B cell (primary cell): ENCODE data around the gene RAB11B. TPM values are rescaled to one million over a fixed set of nuclear protein-coding genes. Genes with fewer than 3 reads are reported as not detected.

ENCODE experiments used
- ATAC-seq: fragments of 200-7000 bp; cut with Tn5 transposase; one replicate; pipeline ENCODE4 v1.10.0; 2021; ENCODE audit warnings: low read depth, mild to moderate bottlenecking, moderate number of reproducible peaks, moderate library complexity
- CTCF ChIA-PET: fragments of 350-600 bp; sonication (Branson Sonifier 250); formaldehyde crosslinking; loops from one replicate; lab custom pipeline; 2021; ENCODE audit warnings: antibody characterized with exemption, inconsistent platforms; lab: Charles Lee
- POLR2A ChIA-PET: fragments of 350-600 bp; sonication (Branson Sonifier 250); formaldehyde crosslinking; loops from one replicate; lab custom pipeline; 2021; ENCODE audit warnings: antibody characterized with exemption; lab: Charles Lee
- DNase-seq: peaks from one replicate; pipeline ENCODE4 v3.0.0; 2013
- H2AFZ ChIP-seq: 2 replicates; pipeline ENCODE4 v1.6.1; 2012; ENCODE audit warnings: mild to moderate bottlenecking, low read depth, low read length; ENCODE audit not compliant: insufficient read depth, poor library complexity, severe bottlenecking
- H3K27ac ChIP-seq, 2 donors: 1 replicate in 1 of 2; 2 replicates in 1 of 2; pipeline ENCODE4 v1.5.1; 2012 to 2013; ENCODE audit warnings: low read length in 2 of 2, mild to moderate bottlenecking in 2 of 2, moderate library complexity in 1 of 2
- H3K27me3 ChIP-seq, 4 experiments: fragments of 200-600 bp in 1 of 4; sonication (generic) in 1 of 4; replicated peaks in 1 of 4; 1 replicate in 2 of 4; 2 replicates in 2 of 4; pipeline versions ENCODE4 v1.6.1 to v1.7.0; 2013 to 2016; ENCODE audit warnings: low read length in 3 of 4, mild to moderate bottlenecking in 2 of 4, mixed read lengths in 1 of 4, moderate library complexity in 1 of 4; ENCODE audit not compliant: insufficient read depth in 4 of 4, control insufficient read depth in 3 of 4; ENCODE audit errors: control extremely low read depth in 1 of 4
- H3K36me3 ChIP-seq, 2 experiments: replicated peaks in 1 of 2; 1 replicate in 1 of 2; 2 replicates in 1 of 2; pipeline versions ENCODE4 v1.6.1 to v1.7.1; 2013; ENCODE audit warnings: low read length in 1 of 2; ENCODE audit not compliant: insufficient read depth in 2 of 2, control insufficient read depth in 1 of 2; ENCODE audit errors: control extremely low read depth in 1 of 2, extremely low read depth in 1 of 2
- H3K4me1 ChIP-seq, 2 donors: fragments of 200-600 bp in 1 of 2; sonication (generic) in 1 of 2; 1 replicate in 1 of 2; 2 replicates in 1 of 2; pipeline versions ENCODE4 v1.5.1 to v1.6.1; 2013 to 2017; ENCODE audit warnings: low read length in 2 of 2; ENCODE audit not compliant: control insufficient read depth in 2 of 2, insufficient read depth in 2 of 2
- H3K4me2 ChIP-seq: replicated peaks from 2 replicates; pipeline ENCODE3; 2012; ENCODE audit warnings: mild to moderate bottlenecking, low read depth, low read length; ENCODE audit not compliant: poor library complexity, severe bottlenecking
- H3K4me3 ChIP-seq, 5 experiments: fragments of 200-600 bp in 1 of 5; sonication (generic) in 1 of 5; 1 replicate in 3 of 5; 2 replicates in 2 of 5; pipeline versions ENCODE4 v1.5.1 to v1.7.0; 2011 to 2016; ENCODE audit warnings: low read length in 4 of 5, mild to moderate bottlenecking in 4 of 5, low read depth in 2 of 5, control low read depth in 1 of 5, moderate library complexity in 1 of 5; ENCODE audit not compliant: insufficient read depth in 1 of 5; ENCODE audit errors: control extremely low read depth in 1 of 5, extremely low read depth in 1 of 5
- H3K79me2 ChIP-seq: fragments of 200-600 bp; sonication (generic); one replicate; pipeline ENCODE4 v1.6.0; 2016; ENCODE audit warnings: low read length; ENCODE audit not compliant: control insufficient read depth, insufficient read depth
- H3K9ac ChIP-seq: fragments of 200-600 bp; sonication (generic); 2 replicates; pipeline ENCODE4 v1.6.1; 2017; ENCODE audit warnings: mild to moderate bottlenecking, low read length, moderate library complexity
- H3K9me3 ChIP-seq, 3 donors: one replicate each; pipeline versions ENCODE4 v1.6.1 to v1.7.1; 2013; ENCODE audit warnings: low read length in 2 of 3; ENCODE audit not compliant: control insufficient read depth in 2 of 3, insufficient read depth in 1 of 3; ENCODE audit errors: control extremely low read depth in 1 of 3
- H4K20me1 ChIP-seq: 2 replicates; pipeline ENCODE4 v1.6.0; 2012; ENCODE audit warnings: mild to moderate bottlenecking, low read length; ENCODE audit not compliant: insufficient read depth, control insufficient read depth, poor library complexity, severe bottlenecking
- H3K27ac Mint-ChIP-seq: one replicate; pipeline ENCODE4 v1.8.0; 2021; ENCODE audit warnings: mixed read lengths
- H3K27me3 Mint-ChIP-seq: one replicate; pipeline ENCODE4 v1.8.0; 2021; ENCODE audit warnings: mixed read lengths
- H3K4me1 Mint-ChIP-seq: one replicate; pipeline ENCODE4 v1.8.0; 2021; ENCODE audit warnings: mixed read lengths
- H3K4me3 Mint-ChIP-seq: one replicate; pipeline ENCODE4 v1.8.0; 2021; ENCODE audit warnings: mixed read lengths
- H3K9me3 Mint-ChIP-seq: one replicate; pipeline ENCODE4 v1.8.0; 2022; ENCODE audit warnings: mixed read lengths; ENCODE audit not compliant: insufficient read depth
- EZH2 ChIP-seq: IDR thresholded peaks from 2 replicates; pipeline ENCODE4 v1.6.1; 2012; ENCODE audit warnings: borderline replicate concordance, low read depth, mild to moderate bottlenecking, moderate library complexity, low read length; ENCODE audit not compliant: insufficient read depth, poor library complexity, severe bottlenecking
- WGBS: methylation state at CpG from one replicate; pipeline ENCODE4 v1.1.5; 2013; ENCODE audit warnings: missing lambda C conversion rate; ENCODE audit not compliant: insufficient coverage; 5-methylcytosine and 5-hydroxymethylcytosine counted together
- intact Hi-C: fragments of 100-400 bp; cut with micrococcal nuclease; formaldehyde crosslinking; loops from one replicate; pipeline ENCODE4 v1.10.0; 2022
- polyA plus RNA-seq: library from polyadenylated mRNA; depleted of rRNA; stranded (reverse); fragments of >200 nt; gene quantifications from 2 replicates; pipeline ENCODE4 v1.2.3, GENCODE V29; 2012
- total RNA-seq, 2 donors: library from RNA; stranded (reverse); fragments of 120-200 nt in 1 of 2; gene quantifications; 1 replicate in 1 of 2; 2 replicates in 1 of 2; pipeline versions ENCODE4 v1.2.3 to v1.2.4, GENCODE V29; 2013 to 2022
- TF ChIP-seq, protein P1 (sequence below): fragments of 200-600 bp; IDR thresholded peaks from one replicate; pipeline ENCODE4 v1.8.0; 2022; ENCODE audit warnings: antibody characterized with exemption, mild to moderate bottlenecking

Gene RAB11B
- total and polyA plus RNA-seq, 2 donors (not counting 1 experiment from before 2014, with no cell fraction given): 130 to 165 TPM

DNA sequence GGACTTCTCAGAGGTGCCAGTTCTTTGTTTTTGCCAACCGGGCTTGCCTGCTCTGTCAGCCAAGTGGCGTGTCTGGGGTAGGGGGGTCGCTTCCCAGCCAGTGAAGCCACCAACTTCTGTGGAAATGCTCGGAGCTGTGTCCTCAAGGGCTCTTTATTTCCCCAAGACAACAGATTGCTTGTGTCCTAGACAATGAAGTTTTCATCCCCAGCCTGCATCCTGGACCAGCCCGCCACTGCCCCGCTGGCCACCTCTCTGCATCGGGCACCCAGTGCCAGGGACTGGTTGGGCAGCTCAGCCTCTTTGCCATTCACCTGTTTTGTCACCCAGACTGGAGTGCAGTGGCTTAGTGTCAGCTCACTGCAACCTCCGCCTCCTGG lies 3.7 kb downstream of the RAB11B start:
- H3K9me3 ChIP-seq: peaks cover 0 to 5% (median 0%) of the 10 kb centered on the region in 3 donors
- H3K4me2 ChIP-seq: no peak overlapping the region
- 98% methylated on average over 6 of the region's 8 CpGs for WGBS
- H3K27me3 ChIP-seq: no peaks in the 10 kb centered on the region
- H3K9ac ChIP-seq: no peak overlapping the region
- H4K20me1 ChIP-seq: peaks cover 78% of the 10 kb centered on the region
- no peak for DNase-seq
- TF ChIP-seq, protein P1, sequence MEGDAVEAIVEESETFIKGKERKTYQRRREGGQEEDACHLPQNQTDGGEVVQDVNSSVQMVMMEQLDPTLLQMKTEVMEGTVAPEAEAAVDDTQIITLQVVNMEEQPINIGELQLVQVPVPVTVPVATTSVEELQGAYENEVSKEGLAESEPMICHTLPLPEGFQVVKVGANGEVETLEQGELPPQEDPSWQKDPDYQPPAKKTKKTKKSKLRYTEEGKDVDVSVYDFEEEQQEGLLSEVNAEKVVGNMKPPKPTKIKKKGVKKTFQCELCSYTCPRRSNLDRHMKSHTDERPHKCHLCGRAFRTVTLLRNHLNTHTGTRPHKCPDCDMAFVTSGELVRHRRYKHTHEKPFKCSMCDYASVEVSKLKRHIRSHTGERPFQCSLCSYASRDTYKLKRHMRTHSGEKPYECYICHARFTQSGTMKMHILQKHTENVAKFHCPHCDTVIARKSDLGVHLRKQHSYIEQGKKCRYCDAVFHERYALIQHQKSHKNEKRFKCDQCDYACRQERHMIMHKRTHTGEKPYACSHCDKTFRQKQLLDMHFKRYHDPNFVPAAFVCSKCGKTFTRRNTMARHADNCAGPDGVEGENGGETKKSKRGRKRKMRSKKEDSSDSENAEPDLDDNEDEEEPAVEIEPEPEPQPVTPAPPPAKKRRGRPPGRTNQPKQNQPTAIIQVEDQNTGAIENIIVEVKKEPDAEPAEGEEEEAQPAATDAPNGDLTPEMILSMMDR: no peak
- TF ChIP-seq EZH2: no peak
- CTCF ChIA-PET: no interaction called here
- H3K9me3 Mint-ChIP-seq: no peaks in the 10 kb centered on the region
- intact Hi-C loops: loop anchor here (5.0 kb wide), 1 partner anchor 1423 kb away; the partner anchor contains the start of gene FBXL12
- H3K27ac Mint-ChIP-seq: no peak overlapping the region
- H3K79me2 ChIP-seq: peaks cover 83% of the 10 kb centered on the region
- ATAC-seq: no peak
- H3K4me1 ChIP-seq: peaks cover 10 to 20% of the 10 kb centered on the region in 2 donors
- no peak overlapping the region for H2AFZ ChIP-seq
- peaks cover 42% of the 10 kb centered on the region for H3K4me1 Mint-ChIP-seq
- no peak overlapping the region for H3K27ac ChIP-seq
- no peak overlapping the region for H3K4me3 Mint-ChIP-seq
- no peak overlapping the region for H3K4me3 ChIP-seq
- no peaks in the 10 kb centered on the region for H3K27me3 Mint-ChIP-seq
- H3K36me3 ChIP-seq: no peaks in the 10 kb centered on the region
- POLR2A ChIA-PET: no interaction called here

DNA sequence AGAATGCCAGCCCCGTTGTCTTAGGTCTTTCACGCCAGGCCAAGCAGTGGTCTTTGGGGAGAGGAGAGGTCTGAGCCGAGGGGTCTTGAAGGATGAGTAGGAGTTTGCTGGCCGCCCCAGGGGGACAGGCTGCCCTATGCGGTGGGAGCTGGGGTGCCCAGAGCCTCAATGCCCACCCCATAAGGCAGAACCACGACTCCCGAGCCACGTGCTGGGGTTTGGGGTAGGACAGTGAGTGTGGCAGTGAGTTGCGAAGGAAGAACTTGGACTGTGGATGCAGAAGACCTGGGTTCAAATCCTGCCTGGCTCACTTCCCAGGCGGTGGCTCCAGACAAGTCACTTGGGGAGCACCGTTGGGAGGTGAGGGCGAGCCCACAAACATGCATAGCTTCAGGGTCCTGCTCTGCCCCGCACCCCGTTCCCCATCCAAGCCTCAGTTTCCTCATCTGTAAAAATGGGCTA lies 5.5 kb downstream of the RAB11B start:
- H3K27me3 ChIP-seq: no peaks in the 10 kb centered on the region
- no peak overlapping the region for H3K4me3 ChIP-seq
- TF ChIP-seq, protein P1: no peak
- TF ChIP-seq EZH2: no peak
- intact Hi-C loops: loop anchor here (5.0 kb wide), 1 partner anchor 128 kb away; no protein-coding TSS in a partner anchor
- Mint-ChIP-seq H3K9me3 (no peaks in the 10 kb centered on the region), H3K4me1 (peaks cover 35% of the 10 kb centered on the region), H3K4me3 (no peak overlapping the region), H3K27ac (no peak overlapping the region), H3K27me3 (no peaks in the 10 kb centered on the region)
- peaks cover 93% of the 10 kb centered on the region for H4K20me1 ChIP-seq
- peaks cover 10 to 15% of the 10 kb centered on the region in 2 donors for H3K4me1 ChIP-seq
- DNase-seq (no peak), ATAC-seq (no peak)
- H2AFZ ChIP-seq: no peak overlapping the region
- POLR2A ChIA-PET: no interaction called here
- H3K9ac ChIP-seq: no peak overlapping the region
- H3K4me2 ChIP-seq: no peak overlapping the region
- CTCF ChIA-PET: interaction anchor here (0.7 to 1.1 kb wide), 3 partner anchors 42 to 393 kb away, joined by 3 to 4 read pairs (median 3); no protein-coding TSS in a partner anchor
- peaks cover 0 to 9% of the 10 kb centered on the region in 2 experiments for H3K36me3 ChIP-seq
- H3K9me3 ChIP-seq: peaks cover 0 to 5% (median 0%) of the 10 kb centered on the region in 3 donors
- H3K27ac ChIP-seq: no peak overlapping the region
- WGBS: 97% methylated on average over 14 of the region's 14 CpGs
- H3K79me2 ChIP-seq: peaks cover 78% of the 10 kb centered on the region
